GM21515 (cell line): ENCODE results near the gene EIF3L.

Experiments
- ATAC-seq: cut with Tn5 transposase; IDR thresholded peaks from one replicate; pipeline ENCODE4 v1.9.1; 2021; ENCODE audit not compliant: unreplicated experiment

The EIF3L gene

GRCh38 chr22:37816543-37817180 is 32.6 kb upstream of the EIF3L start:
- no peak for ATAC-seq

- ATAC-seq = peak; percentile 52
These were observed 31.4 kb upstream of the EIF3L start for GRCh38 chr22:37817705-37818408.

DNA sequence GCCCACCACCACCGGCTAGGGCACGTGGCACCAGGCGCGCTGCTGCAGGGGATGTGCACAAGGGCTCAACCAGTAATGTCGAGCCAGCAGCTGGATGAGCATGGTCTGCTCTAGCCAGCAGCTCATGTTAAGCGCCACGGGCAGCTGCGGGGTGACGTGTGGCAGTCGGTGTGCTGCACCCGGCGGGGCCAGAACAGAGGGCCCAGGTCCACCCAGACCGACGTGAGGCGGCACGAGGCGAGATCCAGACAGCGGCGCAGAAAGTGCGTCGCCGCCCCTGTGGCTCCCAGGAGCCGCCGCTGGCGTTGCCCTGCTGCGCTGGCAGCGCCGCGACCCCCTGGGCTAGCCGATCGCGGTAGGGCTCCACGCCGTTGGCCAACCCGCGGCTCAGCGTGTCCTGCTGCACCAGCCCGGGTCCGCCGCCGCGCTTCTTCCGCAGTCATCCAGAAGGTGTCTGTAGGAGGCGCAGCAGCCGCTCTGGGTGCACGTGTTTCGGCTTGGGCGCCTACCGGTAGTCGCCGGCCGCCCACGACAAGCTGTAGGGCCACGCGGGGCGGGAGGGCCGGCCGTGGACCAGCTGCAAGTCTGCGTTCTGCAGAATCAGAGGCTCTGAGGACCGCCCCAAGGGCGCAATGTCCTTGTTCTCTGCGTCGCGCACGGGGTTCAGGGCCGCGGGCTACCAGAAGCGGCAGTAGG is 30.7 kb upstream of the EIF3L start:
- no peak for ATAC-seq

- ATAC-seq = no peak
These were observed 30.1 kb upstream of the EIF3L start for GRCh38 chr22:37819105-37819433.

DNA sequence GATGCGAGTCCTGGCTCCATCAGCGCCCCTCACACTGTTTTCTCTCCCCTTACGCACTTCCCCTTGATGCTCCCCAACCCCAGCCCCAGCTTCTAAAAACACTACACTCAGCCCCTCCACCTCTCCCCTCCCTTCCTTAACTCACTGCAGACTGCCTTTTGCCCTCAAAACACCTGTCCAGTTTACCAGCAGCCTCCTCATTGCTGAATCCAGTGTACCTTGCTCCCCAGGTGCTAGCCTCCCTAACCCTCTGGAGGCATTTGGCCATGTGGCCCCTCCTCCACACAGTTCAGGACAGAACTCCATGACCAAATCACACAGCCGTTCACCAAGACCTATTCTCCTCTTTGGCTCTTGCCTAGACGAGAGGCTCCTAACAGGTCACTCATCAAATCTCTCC is 28.9 kb upstream of the EIF3L start:
- no peak for ATAC-seq

DNA sequence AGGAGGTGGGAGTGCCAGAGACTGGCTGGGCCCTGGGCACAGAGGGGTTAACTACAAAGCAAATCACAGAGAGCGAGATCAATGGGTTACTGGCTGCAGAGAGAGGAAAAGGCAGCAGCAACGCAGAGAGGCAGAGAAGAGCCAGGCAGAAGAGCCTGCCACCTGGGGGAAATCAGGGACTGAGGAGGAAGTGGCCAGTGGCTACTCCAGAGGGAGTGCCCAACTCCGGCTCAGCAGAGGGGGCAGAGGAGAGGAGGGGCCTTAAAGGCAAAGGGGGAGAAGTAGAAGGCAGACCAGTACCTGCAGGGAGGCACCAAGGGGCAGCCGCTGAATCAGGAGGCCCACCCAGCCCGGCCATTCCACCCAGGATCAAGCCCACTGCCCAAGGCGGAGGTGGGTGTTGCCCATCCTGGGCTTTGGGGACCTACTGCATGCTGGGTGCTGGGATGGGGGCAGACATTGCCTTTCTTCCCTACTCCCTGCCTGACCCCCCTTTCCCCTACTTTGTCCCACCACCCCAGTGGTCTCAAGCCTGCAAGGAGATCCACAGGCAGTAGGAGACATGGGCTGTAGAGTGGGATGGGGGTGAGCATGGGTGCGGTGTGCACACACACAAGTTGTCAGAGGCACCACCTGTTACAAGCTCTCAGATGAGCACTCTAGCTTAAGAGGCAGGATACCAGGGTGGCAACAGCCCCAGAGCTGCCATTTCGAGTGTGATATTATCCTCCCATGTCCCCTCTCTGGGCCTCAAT is 27.0 kb upstream of the EIF3L start:
- no peak for ATAC-seq

DNA sequence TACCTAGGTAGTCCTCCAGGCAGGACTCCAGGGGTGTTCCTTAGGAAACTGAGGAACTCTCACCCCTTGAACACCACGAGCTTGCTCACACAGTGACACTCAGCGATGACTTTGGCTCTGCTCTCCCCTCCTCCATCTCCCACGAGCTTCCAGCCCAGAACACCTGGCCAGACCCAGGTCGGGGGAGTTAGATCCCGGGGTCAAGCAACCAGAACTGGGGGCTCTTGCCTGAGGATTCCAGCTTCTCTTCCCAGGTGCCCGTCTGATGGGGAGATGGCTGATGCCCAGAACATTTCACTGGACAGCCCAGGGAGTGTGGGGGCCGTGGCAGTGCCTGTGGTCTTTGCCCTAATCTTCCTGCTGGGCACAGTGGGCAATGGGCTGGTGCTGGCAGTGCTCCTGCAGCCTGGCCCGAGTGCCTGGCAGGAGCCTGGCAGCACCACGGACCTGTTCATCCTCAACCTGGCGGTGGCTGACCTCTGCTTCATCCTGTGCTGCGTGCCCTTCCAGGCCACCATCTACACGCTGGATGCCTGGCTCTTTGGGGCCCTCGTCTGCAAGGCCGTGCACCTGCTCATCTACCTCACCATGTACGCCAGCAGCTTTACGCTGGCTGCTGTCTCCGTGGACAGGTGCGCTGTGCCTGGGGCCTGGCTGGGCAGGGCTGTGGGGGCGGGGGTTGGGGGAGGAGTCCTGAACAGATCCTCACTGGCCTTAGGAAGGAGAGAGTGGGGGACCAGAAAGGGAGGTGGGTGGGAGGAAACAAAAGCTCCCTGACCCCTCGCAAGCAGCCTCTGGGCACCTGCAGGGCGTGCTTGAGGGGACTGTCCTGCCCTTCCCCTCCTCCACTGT is 25.9 kb upstream of the EIF3L start, which contains the start of gene GALR3:
Gene GALR3, plus strand, starts transcription at position 249 of the 852 bp plus-strand sequence. Its CDS starts 25 bp downstream, at position 274.
- ATAC-seq = no peak

DNA sequence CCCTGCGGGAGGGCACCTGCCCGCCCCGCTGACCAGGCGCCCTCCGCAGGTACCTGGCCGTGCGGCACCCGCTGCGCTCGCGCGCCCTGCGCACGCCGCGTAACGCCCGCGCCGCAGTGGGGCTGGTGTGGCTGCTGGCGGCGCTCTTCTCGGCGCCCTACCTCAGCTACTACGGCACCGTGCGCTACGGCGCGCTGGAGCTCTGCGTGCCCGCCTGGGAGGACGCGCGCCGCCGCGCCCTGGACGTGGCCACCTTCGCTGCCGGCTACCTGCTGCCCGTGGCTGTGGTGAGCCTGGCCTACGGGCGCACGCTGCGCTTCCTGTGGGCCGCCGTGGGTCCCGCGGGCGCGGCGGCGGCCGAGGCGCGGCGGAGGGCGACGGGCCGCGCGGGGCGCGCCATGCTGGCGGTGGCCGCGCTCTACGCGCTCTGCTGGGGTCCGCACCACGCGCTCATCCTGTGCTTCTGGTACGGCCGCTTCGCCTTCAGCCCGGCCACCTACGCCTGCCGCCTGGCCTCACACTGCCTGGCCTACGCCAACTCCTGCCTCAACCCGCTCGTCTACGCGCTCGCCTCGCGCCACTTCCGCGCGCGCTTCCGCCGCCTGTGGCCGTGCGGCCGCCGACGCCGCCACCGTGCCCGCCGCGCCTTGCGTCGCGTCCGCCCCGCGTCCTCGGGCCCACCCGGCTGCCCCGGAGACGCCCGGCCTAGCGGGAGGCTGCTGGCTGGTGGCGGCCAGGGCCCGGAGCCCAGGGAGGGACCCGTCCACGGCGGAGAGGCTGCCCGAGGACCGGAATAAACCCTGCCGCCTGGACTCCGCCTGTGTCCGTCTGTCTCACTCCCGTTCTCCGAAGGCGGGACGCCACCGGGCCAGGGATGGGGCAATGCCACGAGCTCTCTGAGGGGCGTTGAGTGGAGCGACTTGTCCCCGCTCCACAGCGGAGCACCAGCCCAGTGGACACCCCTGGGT is 24.3 kb upstream of the EIF3L start:
- ATAC-seq = no peak

- ATAC-seq = no peak
These were observed 22.2 kb upstream of the EIF3L start for GRCh38 chr22:37827056-37827455.

- no peak for ATAC-seq
These were observed 19.0 kb upstream of the EIF3L start for GRCh38 chr22:37830093-37830842.

DNA sequence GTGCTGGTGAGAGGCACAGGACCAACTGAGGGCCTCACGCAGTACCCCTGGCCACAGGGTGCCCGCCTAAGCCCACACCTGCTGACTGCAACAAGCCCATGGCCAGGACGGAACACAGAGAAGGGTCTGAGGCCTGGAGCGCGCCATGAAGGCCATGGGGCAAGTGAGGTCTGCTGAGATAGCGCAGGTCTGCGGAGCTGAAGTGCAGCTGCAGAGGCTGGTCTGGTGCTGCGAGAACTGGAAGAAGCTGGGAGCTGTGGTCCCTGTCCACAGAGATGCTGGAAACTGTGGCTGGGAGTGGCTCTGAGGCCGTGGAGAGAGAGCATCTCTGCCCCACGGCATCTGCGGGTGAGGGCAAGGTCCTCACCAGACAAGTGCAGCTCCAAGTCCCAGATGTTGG is 17.7 kb upstream of the EIF3L start:
- no peak for ATAC-seq

GRCh38 chr22:37832022-37832857 is 17.0 kb upstream of the EIF3L start:
- no peak for ATAC-seq

GRCh38 chr22:37842015-37842793 is 7.0 kb upstream of the EIF3L start:
- no peak for ATAC-seq

- ATAC-seq = peak; percentile 44
These were observed 5.5 kb upstream of the EIF3L start for GRCh38 chr22:37843741-37844089.

GRCh38 chr22:37844904-37845329 is 4.3 kb upstream of the EIF3L start:
- no peak for ATAC-seq

DNA sequence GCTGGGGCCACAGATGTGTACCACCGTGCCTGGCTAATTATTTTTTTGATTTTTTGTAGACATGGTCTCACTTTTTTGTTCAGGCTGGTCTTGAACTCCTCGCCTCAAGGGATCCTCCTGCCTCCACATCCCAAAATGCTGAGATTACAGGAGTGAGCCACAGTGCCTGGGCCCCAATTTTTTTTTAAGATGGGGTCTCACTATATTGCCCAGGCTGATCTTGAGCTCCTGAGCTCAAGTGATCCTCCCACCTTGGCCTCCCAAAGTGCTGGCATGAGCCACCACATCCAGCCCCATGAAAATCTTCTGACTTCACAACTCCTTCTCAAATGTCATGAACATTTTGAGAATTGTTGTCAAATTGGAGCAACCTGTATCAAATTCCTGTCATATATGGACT is 2.8 kb upstream of the EIF3L start:
- ATAC-seq = no peak

DNA sequence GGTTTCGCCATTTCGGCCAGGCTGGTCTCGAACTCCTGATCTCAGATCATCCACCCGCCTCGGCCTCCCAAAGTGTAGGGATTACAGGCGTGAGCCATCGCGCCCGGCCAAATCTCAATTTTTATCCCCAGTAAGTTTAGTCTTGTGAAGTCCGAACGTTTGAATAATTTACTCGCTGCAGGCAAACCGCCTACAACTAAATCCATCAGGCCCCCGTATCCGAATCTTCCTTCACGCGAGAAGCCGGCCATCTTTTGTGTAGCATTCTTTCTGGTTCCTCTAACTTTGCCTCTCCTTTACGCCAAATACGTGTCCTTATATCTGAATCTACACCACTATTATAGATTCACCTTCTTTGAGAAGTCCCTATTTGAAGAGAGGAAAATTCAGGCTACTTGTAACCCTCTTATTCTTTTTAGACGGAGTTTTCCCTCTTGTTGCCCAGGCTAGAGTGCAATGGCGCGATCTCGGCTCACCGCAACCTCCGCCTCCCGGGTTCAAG is 581 bp upstream of the EIF3L start:
- no peak for ATAC-seq
